ENCODE measurements around the gene KNCN. TPM values are rescaled to one million over a fixed set of nuclear protein-coding genes. Genes with fewer than 3 reads are reported as not detected.

KNCN gene
- total and polyA plus RNA-seq, 7 experiments from 2014 or later: not detected

DNA sequence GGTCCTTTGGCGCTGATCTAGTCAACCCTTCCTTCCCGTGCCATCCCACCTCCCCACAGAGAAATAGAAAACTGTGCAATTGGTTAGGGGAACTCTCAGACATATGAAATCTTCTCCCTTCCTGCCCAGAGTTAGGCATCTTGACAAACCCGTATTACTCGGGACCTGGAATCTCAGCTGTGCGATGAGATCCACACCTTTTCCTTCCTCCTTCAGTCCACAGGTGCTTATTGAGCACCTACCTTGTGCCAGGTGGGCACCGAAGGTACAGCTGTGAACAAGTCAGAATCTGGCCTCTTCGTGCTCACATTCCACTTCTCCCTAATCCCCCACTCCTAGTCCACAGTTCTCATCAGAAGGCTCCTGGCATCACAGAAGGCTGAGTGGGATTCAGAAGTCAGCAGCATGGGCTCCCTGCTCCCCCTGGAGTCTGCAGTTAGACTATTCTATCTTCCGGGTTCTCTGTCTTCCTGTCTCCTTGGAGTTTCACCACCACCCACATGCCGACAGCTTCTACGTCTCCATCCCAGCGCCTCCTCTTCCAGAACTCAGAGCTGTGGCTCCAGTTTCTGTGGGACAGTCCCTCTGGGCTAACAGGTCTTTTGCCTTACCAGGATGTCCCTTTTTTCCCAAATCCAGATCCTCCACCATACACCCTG is 23.0 kb downstream of the KNCN start:
- peak overlapping the region in 1 of 9 donors; percentile 34 for H3K27ac Mint-ChIP-seq

DNA sequence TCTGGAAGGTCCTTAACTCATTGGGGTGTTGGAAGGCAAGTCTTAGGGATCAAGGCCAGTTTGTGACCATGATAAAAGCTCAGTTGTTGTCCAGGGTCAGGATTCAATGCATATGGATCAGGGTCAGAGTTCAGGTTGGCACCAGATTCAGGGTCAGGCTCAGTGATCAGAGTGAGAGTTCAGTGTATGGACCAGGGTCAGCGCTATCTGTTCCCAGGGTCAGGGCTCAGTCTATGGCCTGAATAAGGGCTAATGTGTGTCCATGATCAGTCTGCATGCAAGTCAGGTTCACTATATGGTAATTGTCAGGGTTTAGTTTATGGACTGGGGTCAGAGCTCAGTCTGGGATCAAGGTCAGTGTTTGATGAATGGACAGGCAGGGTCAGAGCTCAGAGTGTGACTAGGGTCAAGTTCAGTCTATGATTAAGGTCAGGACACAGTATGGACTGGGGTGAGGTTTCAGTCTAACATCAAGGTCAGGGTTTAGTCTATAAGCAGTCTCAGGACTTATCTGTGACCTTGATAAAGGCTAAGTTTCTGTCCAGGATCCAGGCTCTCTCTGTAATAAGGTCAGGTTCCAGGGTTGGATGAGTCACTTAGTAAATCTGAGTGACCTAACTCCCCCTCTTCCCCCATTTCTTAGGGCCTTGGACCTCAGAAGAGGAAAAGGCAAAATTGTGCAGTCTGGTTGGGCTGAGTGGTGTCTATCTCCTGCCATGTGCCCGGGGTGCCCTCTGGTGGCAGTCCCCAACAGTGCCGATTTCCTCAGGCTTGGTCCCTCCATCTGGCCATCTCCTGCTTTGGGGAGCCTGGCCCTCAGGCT is 23.8 kb downstream of the KNCN start:
- no peak overlapping the region for H3K4me3 ChIP-seq (ENCODE audit: low read length)
- H3K9me3 ChIP-seq (ENCODE audit: control insufficient read depth in 2 of 3, low read length in 3 of 3): no peaks in the 10 kb centered on the region
- Mint-ChIP-seq H3K27me3 (peaks cover 16 to 35% (median 31%) of the 10 kb centered on the region in 5 donors), H3K27ac (peak overlapping the region in 1 of 9 donors; percentile 34), H3K9me3 (no peaks in the 10 kb centered on the region), H3K4me3 (peak overlapping the region in 1 of 10 donors; percentile 34), H3K4me1 (peaks cover 0 to 20% (median 6%) of the 10 kb centered on the region in 7 donors), H3K36me3 (no peaks in the 10 kb centered on the region)
- ChIA-PET POLR2A (no interaction called here), CTCF (interaction anchor here (0.6 to 1.8 kb wide), 7 partner anchors 10 to 94 kb away, joined by 3 to 9 read pairs (median 4); no protein-coding TSS in a partner anchor)
- H3K4me1 ChIP-seq (ENCODE audit: control insufficient read depth in 2 of 2, insufficient read depth in 2 of 2, low read length in 2 of 2): peaks cover 3 to 5% of the 10 kb centered on the region in 2 donors
- no peak overlapping the region for H3K27ac ChIP-seq (ENCODE audit: low read depth, low read length)
- peak; percentile 79 for ATAC-seq
- peak; percentile 34 to 81 (median 57) for DNase-seq
- H3K27me3 ChIP-seq (ENCODE audit: control insufficient read depth in 2 of 2, insufficient read depth in 2 of 2, low read length in 2 of 2): no peaks in the 10 kb centered on the region
- intact Hi-C loops (cut with micrococcal nuclease): loop anchor here (1.0 kb wide), 4 partner anchors 50 to 121 kb away; no protein-coding TSS in a partner anchor
- H3K36me3 ChIP-seq (ENCODE audit: control insufficient read depth in 2 of 3, insufficient read depth in 3 of 3, low read length in 3 of 3): no peaks in the 10 kb centered on the region

More for the DNA sequence above, 23.0 kb downstream of the KNCN start:
- H3K4me1 Mint-ChIP-seq: peaks cover 0 to 19% (median 6%) of the 10 kb centered on the region in 7 donors
- no peaks in the 10 kb centered on the region for H3K27me3 ChIP-seq (ENCODE audit: control insufficient read depth in 2 of 2, insufficient read depth in 2 of 2, low read length in 2 of 2)
- peak overlapping the region in 2 of 10 donors; percentile 24 to 34 for H3K4me3 Mint-ChIP-seq
- H3K9me3 Mint-ChIP-seq: no peaks in the 10 kb centered on the region
- no peaks in the 10 kb centered on the region for H3K36me3 ChIP-seq (ENCODE audit: control insufficient read depth in 2 of 3, insufficient read depth in 3 of 3, low read length in 3 of 3)
- DNase-seq: no peak
- H3K27me3 Mint-ChIP-seq: peaks cover 16 to 35% (median 31%) of the 10 kb centered on the region in 5 donors
- no peaks in the 10 kb centered on the region for H3K9me3 ChIP-seq (ENCODE audit: control insufficient read depth in 2 of 3, low read length in 3 of 3)
- intact Hi-C loops (cut with micrococcal nuclease): loop anchor here (1.0 kb wide), 4 partner anchors 51 to 122 kb away; no protein-coding TSS in a partner anchor
- no peak overlapping the region for H3K27ac ChIP-seq (ENCODE audit: low read depth, low read length)
- H3K4me1 ChIP-seq (ENCODE audit: control insufficient read depth in 2 of 2, insufficient read depth in 2 of 2, low read length in 2 of 2): peaks cover 4 to 5% of the 10 kb centered on the region in 2 donors
- ChIA-PET CTCF (interaction anchor here (0.9 to 2.1 kb wide), 5 partner anchors 14 to 199 kb away, joined by 3 to 12 read pairs (median 5); no protein-coding TSS in a partner anchor), POLR2A (no interaction called here)
- ATAC-seq: no peak
- H3K4me3 ChIP-seq (ENCODE audit: low read length): no peak overlapping the region
- H3K36me3 Mint-ChIP-seq: no peaks in the 10 kb centered on the region

DNA sequence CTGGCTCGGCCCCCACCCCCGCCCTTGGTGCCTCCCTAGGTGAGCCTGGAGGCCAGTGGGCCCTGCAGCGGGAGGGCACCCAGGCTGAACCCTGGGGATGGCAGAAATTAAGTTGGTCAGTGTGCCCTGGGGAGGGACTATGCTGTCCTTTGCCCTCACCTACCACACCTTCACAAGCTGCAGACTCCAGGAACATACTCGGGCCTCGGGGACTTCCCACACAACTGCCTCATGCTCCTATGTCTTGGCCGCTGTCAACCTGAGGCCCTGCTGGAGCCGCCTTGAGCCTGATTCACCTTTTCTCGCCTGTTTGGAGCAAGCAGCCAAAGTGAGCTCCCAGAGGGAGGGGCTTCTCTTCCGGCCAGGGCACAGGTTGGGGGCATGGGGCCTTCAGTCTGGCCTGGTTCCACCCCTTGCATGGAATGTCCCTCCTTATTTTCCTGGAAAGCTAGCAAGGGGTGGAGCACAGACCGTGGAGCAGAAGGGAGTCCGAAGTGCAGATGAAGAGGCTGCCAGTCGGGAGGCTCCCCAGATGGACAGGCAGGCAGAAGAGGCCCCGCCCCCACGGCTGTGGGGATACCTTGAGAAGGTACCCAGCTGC is 24.7 kb downstream of the KNCN start:
- no peaks in the 10 kb centered on the region for H3K36me3 Mint-ChIP-seq
- ChIA-PET CTCF (interaction anchor here (0.6 to 1.8 kb wide), 8 partner anchors 11 to 93 kb away, joined by 3 to 9 read pairs (median 4); no protein-coding TSS in a partner anchor), POLR2A (no interaction called here)
- no peaks in the 10 kb centered on the region for H3K9me3 Mint-ChIP-seq
- H3K27ac Mint-ChIP-seq: no peak overlapping the region
- no peak for ATAC-seq
- no peaks in the 10 kb centered on the region for H3K36me3 ChIP-seq (ENCODE audit: control insufficient read depth in 2 of 3, insufficient read depth in 3 of 3, low read length in 3 of 3)
- no peak overlapping the region for H3K4me3 Mint-ChIP-seq
- intact Hi-C loops (cut with micrococcal nuclease): no loop called here
- no peak for DNase-seq
- H3K4me1 ChIP-seq (ENCODE audit: control insufficient read depth in 2 of 2, insufficient read depth in 2 of 2, low read length in 2 of 2): no peaks in the 10 kb centered on the region
- no peaks in the 10 kb centered on the region for H3K9me3 ChIP-seq (ENCODE audit: control insufficient read depth in 2 of 3, low read length in 3 of 3)
- H3K27ac ChIP-seq (ENCODE audit: low read depth, low read length): no peak overlapping the region
- peaks cover 16 to 35% (median 31%) of the 10 kb centered on the region in 5 donors for H3K27me3 Mint-ChIP-seq
- H3K27me3 ChIP-seq (ENCODE audit: control insufficient read depth in 2 of 2, insufficient read depth in 2 of 2, low read length in 2 of 2): no peaks in the 10 kb centered on the region
- peaks cover 0 to 29% (median 6%) of the 10 kb centered on the region in 7 donors for H3K4me1 Mint-ChIP-seq
- no peak overlapping the region for H3K4me3 ChIP-seq (ENCODE audit: low read length)

DNA sequence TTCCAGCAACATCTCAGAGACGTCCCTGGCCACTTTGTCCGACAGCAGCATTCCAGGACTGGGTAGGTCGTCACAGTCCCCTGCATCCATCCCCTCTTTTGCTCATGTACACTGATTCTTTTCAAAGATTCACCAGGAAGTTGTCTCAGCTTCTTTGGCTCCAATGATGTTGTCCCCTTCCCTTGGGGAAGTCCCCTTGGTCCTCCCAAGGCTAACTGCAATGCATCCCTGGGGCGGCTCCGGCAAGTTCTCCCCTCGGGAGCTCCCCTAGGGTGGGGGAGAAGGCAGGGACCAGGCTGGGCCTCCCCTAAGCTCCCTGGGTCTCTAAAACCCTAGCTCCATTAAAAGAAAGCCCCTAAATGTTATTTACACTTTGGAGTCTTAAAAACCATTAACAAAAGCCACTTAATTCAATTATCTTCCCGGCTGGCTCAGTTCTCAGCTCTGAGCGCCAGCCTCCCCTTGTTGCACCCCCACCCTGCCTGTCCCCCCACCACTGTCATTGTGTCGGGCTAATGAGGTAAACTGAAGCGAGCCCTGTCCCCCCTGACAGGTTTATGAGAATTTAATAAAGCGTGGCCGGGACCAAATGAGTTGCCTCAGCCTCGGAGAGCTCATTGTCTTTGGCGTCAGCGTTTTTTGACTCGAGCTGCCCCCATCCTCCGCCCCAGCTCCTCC is 25.3 kb downstream of the KNCN start:
- ATAC-seq: no peak
- no peak overlapping the region for H3K27ac ChIP-seq (ENCODE audit: low read depth, low read length)
- Mint-ChIP-seq H3K9me3 (no peaks in the 10 kb centered on the region), H3K27ac (no peak overlapping the region), H3K36me3 (no peaks in the 10 kb centered on the region), H3K4me1 (peaks cover 0 to 33% (median 4%) of the 10 kb centered on the region in 7 donors), H3K27me3 (peaks cover 15 to 35% (median 31%) of the 10 kb centered on the region in 5 donors), H3K4me3 (no peak overlapping the region)
- H3K9me3 ChIP-seq (ENCODE audit: control insufficient read depth in 2 of 3, low read length in 3 of 3): no peaks in the 10 kb centered on the region
- H3K4me3 ChIP-seq (ENCODE audit: low read length): no peak overlapping the region
- no peaks in the 10 kb centered on the region for H3K36me3 ChIP-seq (ENCODE audit: control insufficient read depth in 2 of 3, insufficient read depth in 3 of 3, low read length in 3 of 3)
- ChIA-PET POLR2A (no interaction called here), CTCF (interaction anchor here (1.1 to 1.8 kb wide), 4 partner anchors 11 to 79 kb away, joined by 3 to 9 read pairs (median 4); no protein-coding TSS in a partner anchor)
- H3K4me1 ChIP-seq (ENCODE audit: control insufficient read depth in 2 of 2, insufficient read depth in 2 of 2, low read length in 2 of 2): no peaks in the 10 kb centered on the region
- intact Hi-C loops (cut with micrococcal nuclease): no loop called here
- no peaks in the 10 kb centered on the region for H3K27me3 ChIP-seq (ENCODE audit: control insufficient read depth in 2 of 2, insufficient read depth in 2 of 2, low read length in 2 of 2)
- no peak for DNase-seq

DNA sequence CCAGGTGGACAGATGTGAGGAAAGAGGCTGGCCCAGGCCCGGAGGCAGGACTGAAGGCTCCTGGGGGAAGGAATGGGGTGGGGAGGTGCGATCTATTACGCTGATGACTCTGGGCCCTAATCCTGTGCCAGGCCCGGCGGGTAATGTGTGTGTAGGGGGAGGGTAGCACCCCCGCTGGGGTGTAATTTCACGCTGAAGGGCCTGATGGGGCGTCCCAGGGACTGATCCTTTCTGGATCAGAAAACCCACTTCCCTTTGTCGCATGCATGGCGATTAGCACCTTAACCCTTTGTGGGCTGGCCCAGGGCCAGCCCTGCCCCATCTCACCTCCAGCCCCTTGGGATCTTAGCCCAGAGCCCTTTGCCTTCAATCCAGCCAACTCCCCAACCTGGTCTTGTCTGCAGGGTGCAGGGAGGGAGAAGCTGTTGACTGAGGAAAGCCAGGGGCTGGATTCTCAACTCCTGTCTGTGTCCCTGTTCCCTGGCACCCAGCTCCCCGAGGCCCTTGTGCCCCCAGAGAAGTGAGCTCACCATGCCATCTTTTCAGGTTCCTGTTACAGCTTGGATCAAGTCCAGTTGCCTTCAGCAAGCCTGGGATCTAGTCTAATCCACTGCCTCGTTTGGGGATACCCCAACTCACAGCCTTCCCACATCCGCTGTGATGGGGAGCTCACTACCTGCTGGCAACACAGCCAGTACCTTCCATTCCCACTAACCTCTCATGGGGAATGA is 26.0 kb downstream of the KNCN start:
- no peaks in the 10 kb centered on the region for H3K9me3 ChIP-seq (ENCODE audit: control insufficient read depth in 2 of 3, low read length in 3 of 3)
- no peak overlapping the region for H3K27ac ChIP-seq (ENCODE audit: low read depth, low read length)
- H3K4me1 Mint-ChIP-seq: peaks cover 0 to 33% (median 4%) of the 10 kb centered on the region in 7 donors
- H3K27me3 Mint-ChIP-seq: peaks cover 10 to 38% (median 31%) of the 10 kb centered on the region in 5 donors
- intact Hi-C loops (cut with micrococcal nuclease): no loop called here
- ATAC-seq (no peak), DNase-seq (no peak)
- H3K4me3 Mint-ChIP-seq: no peak overlapping the region
- H3K27me3 ChIP-seq (ENCODE audit: control insufficient read depth in 2 of 2, insufficient read depth in 2 of 2, low read length in 2 of 2): no peaks in the 10 kb centered on the region
- H3K9me3 Mint-ChIP-seq: no peaks in the 10 kb centered on the region
- no peak overlapping the region for H3K27ac Mint-ChIP-seq
- no peaks in the 10 kb centered on the region for H3K4me1 ChIP-seq (ENCODE audit: control insufficient read depth in 2 of 2, insufficient read depth in 2 of 2, low read length in 2 of 2)
- no peaks in the 10 kb centered on the region for H3K36me3 Mint-ChIP-seq
- POLR2A ChIA-PET: no interaction called here
- CTCF ChIA-PET: interaction anchor here (1.1 to 1.7 kb wide), 2 partner anchors 12 to 15 kb away, joined by 3 to 5 read pairs; no protein-coding TSS in a partner anchor
- H3K36me3 ChIP-seq (ENCODE audit: control insufficient read depth in 2 of 3, insufficient read depth in 3 of 3, low read length in 3 of 3): no peaks in the 10 kb centered on the region
- no peak overlapping the region for H3K4me3 ChIP-seq (ENCODE audit: low read length)
